Activated CD4-positive, alpha-beta memory T cell treated with anti-CD3 and anti-CD28 coated beads, Interleukin-2, amount 10 ng/mL, durations not matched to agents 7 days and 5 days (primary cell): ENCODE results near the gene FBN2. TPM values are rescaled to one million over a fixed set of nuclear protein-coding genes. Genes with fewer than 3 reads are reported as not detected.

Experiments
- CTCF ChIA-PET: fragments of 350-600 bp; sonication (Branson Sonifier 250); formaldehyde crosslinking; loops from one replicate; lab custom pipeline; 2021; ENCODE audit warnings: antibody characterized with exemption, inconsistent platforms; lab: Charles Lee
- POLR2A ChIA-PET: fragments of 350-600 bp; sonication (Branson Sonifier 250); formaldehyde crosslinking; loops from one replicate; lab custom pipeline; 2021; ENCODE audit warnings: antibody characterized with exemption; lab: Charles Lee
- DNase-seq: peaks from one replicate; pipeline ENCODE4 v3.0.0-alpha.2; 2020
- H3K27ac Mint-ChIP-seq: one replicate; pipeline ENCODE4 v1.8.0; 2021; ENCODE audit warnings: mild to moderate bottlenecking, mixed read lengths
- H3K27me3 Mint-ChIP-seq: one replicate; pipeline ENCODE4 v1.8.0; 2021; ENCODE audit warnings: mixed read lengths
- H3K36me3 Mint-ChIP-seq: one replicate; pipeline ENCODE4 v1.8.0; 2021; ENCODE audit warnings: low read depth, mixed read lengths
- H3K4me1 Mint-ChIP-seq: one replicate; pipeline ENCODE4 v1.8.0; 2021; ENCODE audit warnings: mixed read lengths
- H3K4me3 Mint-ChIP-seq: one replicate; pipeline ENCODE4 v1.8.0; 2021; ENCODE audit warnings: mild to moderate bottlenecking, mixed read lengths
- H3K9me3 Mint-ChIP-seq: one replicate; pipeline ENCODE4 v1.8.0; 2021; ENCODE audit warnings: mixed read lengths
- total RNA-seq, 2 experiments: library from RNA; stranded (reverse); gene quantifications; one replicate each; pipeline ENCODE4 v1.2.3, GENCODE V29; 2021

Gene FBN2
- total RNA-seq, 2 experiments from 2014 or later, result not detected

GRCh38 chr5:128318691-128319090, 219.4 kb downstream of the FBN2 start:
- ChIA-PET CTCF (no interaction called here), POLR2A (no interaction called here)
- Mint-ChIP-seq H3K4me3 (no peak overlapping the region), H3K27ac (no peak overlapping the region), H3K36me3 (no peaks in the 10 kb centered on the region), H3K27me3 (no peaks in the 10 kb centered on the region), H3K9me3 (no peaks in the 10 kb centered on the region), H3K4me1 (no peaks in the 10 kb centered on the region)
- no peak for DNase-seq

- Mint-ChIP-seq H3K4me1 (no peaks in the 10 kb centered on the region), H3K4me3 (no peak overlapping the region), H3K9me3 (no peaks in the 10 kb centered on the region), H3K27me3 (no peaks in the 10 kb centered on the region), H3K27ac (no peak overlapping the region), H3K36me3 (no peaks in the 10 kb centered on the region)
- CTCF ChIA-PET, result no interaction called here
- POLR2A ChIA-PET, result no interaction called here
- no peak for DNase-seq
Measured at GRCh38 chr5:128317481-128317880, 220.6 kb downstream of the FBN2 start.

GRCh38 chr5:128315671-128316070, 222.4 kb downstream of the FBN2 start:
- DNase-seq, result no peak
- ChIA-PET POLR2A (no interaction called here), CTCF (no interaction called here)
- Mint-ChIP-seq H3K4me3 (no peak overlapping the region), H3K27ac (no peak overlapping the region), H3K36me3 (no peaks in the 10 kb centered on the region), H3K9me3 (no peaks in the 10 kb centered on the region), H3K4me1 (no peaks in the 10 kb centered on the region), H3K27me3 (no peaks in the 10 kb centered on the region)

- Mint-ChIP-seq H3K27me3 (no peaks in the 10 kb centered on the region), H3K4me3 (no peak overlapping the region), H3K9me3 (no peaks in the 10 kb centered on the region), H3K4me1 (no peaks in the 10 kb centered on the region), H3K36me3 (no peaks in the 10 kb centered on the region), H3K27ac (no peak overlapping the region)
- CTCF ChIA-PET, result no interaction called here
- no peak for DNase-seq
- POLR2A ChIA-PET, result no interaction called here
Measured at GRCh38 chr5:128305341-128305740, 232.7 kb downstream of the FBN2 start.

- DNase-seq, result no peak
- no peaks in the 10 kb centered on the region for H3K4me1 Mint-ChIP-seq
- no peaks in the 10 kb centered on the region for H3K9me3 Mint-ChIP-seq
- ChIA-PET POLR2A (no interaction called here), CTCF (no interaction called here)
- no peaks in the 10 kb centered on the region for H3K36me3 Mint-ChIP-seq
- H3K27ac Mint-ChIP-seq, result no peak overlapping the region
- H3K27me3 Mint-ChIP-seq, result no peaks in the 10 kb centered on the region
- no peak overlapping the region for H3K4me3 Mint-ChIP-seq
Measured at GRCh38 chr5:128304791-128305190, 233.3 kb downstream of the FBN2 start.

- POLR2A ChIA-PET, result no interaction called here
Measured at GRCh38 chr5:128304088-128304487, 234.0 kb downstream of the FBN2 start.

GRCh38 chr5:128303593-128303992, 234.5 kb downstream of the FBN2 start:
- H3K27me3 Mint-ChIP-seq, result no peaks in the 10 kb centered on the region
- no peak overlapping the region for H3K4me3 Mint-ChIP-seq
- CTCF ChIA-PET, result no interaction called here
- POLR2A ChIA-PET, result no interaction called here
- no peak overlapping the region for H3K27ac Mint-ChIP-seq
- H3K36me3 Mint-ChIP-seq, result no peaks in the 10 kb centered on the region
- H3K9me3 Mint-ChIP-seq, result no peaks in the 10 kb centered on the region
- DNase-seq, result no peak
- H3K4me1 Mint-ChIP-seq, result no peaks in the 10 kb centered on the region

More at GRCh38 chr5:128304088-128304487, 234.0 kb downstream of the FBN2 start:
- Mint-ChIP-seq H3K36me3 (no peaks in the 10 kb centered on the region), H3K27ac (no peak overlapping the region), H3K9me3 (no peaks in the 10 kb centered on the region), H3K4me3 (no peak overlapping the region), H3K27me3 (no peaks in the 10 kb centered on the region), H3K4me1 (no peaks in the 10 kb centered on the region)
- no peak for DNase-seq
- CTCF ChIA-PET, result no interaction called here

GRCh38 chr5:128300181-128300580, 237.9 kb downstream of the FBN2 start:
- POLR2A ChIA-PET, result no interaction called here
- CTCF ChIA-PET, result no interaction called here
- no peaks in the 10 kb centered on the region for H3K36me3 Mint-ChIP-seq
- no peak overlapping the region for H3K4me3 Mint-ChIP-seq
- no peaks in the 10 kb centered on the region for H3K27me3 Mint-ChIP-seq
- H3K27ac Mint-ChIP-seq, result no peak overlapping the region
- DNase-seq, result no peak
- H3K4me1 Mint-ChIP-seq, result no peaks in the 10 kb centered on the region
- H3K9me3 Mint-ChIP-seq, result no peaks in the 10 kb centered on the region

GRCh38 chr5:128290152-128290858, 247.7 kb downstream of the FBN2 start:
- no peak overlapping the region for H3K4me3 Mint-ChIP-seq
- H3K9me3 Mint-ChIP-seq, result no peaks in the 10 kb centered on the region
- DNase-seq, result no peak
- no peaks in the 10 kb centered on the region for H3K27me3 Mint-ChIP-seq
- H3K36me3 Mint-ChIP-seq, result no peaks in the 10 kb centered on the region
- no peaks in the 10 kb centered on the region for H3K4me1 Mint-ChIP-seq
- ChIA-PET POLR2A (no interaction called here), CTCF (no interaction called here)
- no peak overlapping the region for H3K27ac Mint-ChIP-seq

GRCh38 chr5:128287740-128288139, 250.3 kb downstream of the FBN2 start:
- Mint-ChIP-seq H3K36me3 (no peaks in the 10 kb centered on the region), H3K27me3 (no peaks in the 10 kb centered on the region), H3K27ac (no peak overlapping the region), H3K9me3 (no peaks in the 10 kb centered on the region), H3K4me3 (no peak overlapping the region), H3K4me1 (no peaks in the 10 kb centered on the region)
- ChIA-PET CTCF (no interaction called here), POLR2A (no interaction called here)
- DNase-seq, result no peak

- POLR2A ChIA-PET, result no interaction called here
- Mint-ChIP-seq H3K4me3 (no peak overlapping the region), H3K27ac (no peak overlapping the region), H3K36me3 (no peaks in the 10 kb centered on the region), H3K4me1 (no peaks in the 10 kb centered on the region), H3K27me3 (no peaks in the 10 kb centered on the region), H3K9me3 (no peaks in the 10 kb centered on the region)
- CTCF ChIA-PET, result no interaction called here
- DNase-seq, result no peak
Measured at GRCh38 chr5:128284236-128284635, 253.8 kb downstream of the FBN2 start.

GRCh38 chr5:128279345-128279744, 258.7 kb downstream of the FBN2 start:
- H3K27me3 Mint-ChIP-seq, result no peaks in the 10 kb centered on the region
- H3K4me1 Mint-ChIP-seq, result no peaks in the 10 kb centered on the region
- H3K4me3 Mint-ChIP-seq, result no peak overlapping the region
- H3K9me3 Mint-ChIP-seq, result no peaks in the 10 kb centered on the region
- DNase-seq, result no peak
- POLR2A ChIA-PET, result no interaction called here
- no peaks in the 10 kb centered on the region for H3K36me3 Mint-ChIP-seq
- no peak overlapping the region for H3K27ac Mint-ChIP-seq
- CTCF ChIA-PET, result no interaction called here

GRCh38 chr5:128276537-128277216, 261.4 kb downstream of the FBN2 start:
- H3K4me1 Mint-ChIP-seq, result no peaks in the 10 kb centered on the region

GRCh38 chr5:128274441-128274840, 263.6 kb downstream of the FBN2 start:
- no peak overlapping the region for H3K27ac Mint-ChIP-seq
- no peaks in the 10 kb centered on the region for H3K27me3 Mint-ChIP-seq
- DNase-seq, result no peak
- no peaks in the 10 kb centered on the region for H3K36me3 Mint-ChIP-seq
- CTCF ChIA-PET, result no interaction called here
- no peaks in the 10 kb centered on the region for H3K4me1 Mint-ChIP-seq
- H3K9me3 Mint-ChIP-seq, result no peaks in the 10 kb centered on the region
- no peak overlapping the region for H3K4me3 Mint-ChIP-seq
- POLR2A ChIA-PET, result no interaction called here

More at GRCh38 chr5:128276537-128277216, 261.4 kb downstream of the FBN2 start:
- POLR2A ChIA-PET, result no interaction called here
- no peak for DNase-seq
- no peaks in the 10 kb centered on the region for H3K27me3 Mint-ChIP-seq
- no peak overlapping the region for H3K4me3 Mint-ChIP-seq
- CTCF ChIA-PET, result no interaction called here
- no peaks in the 10 kb centered on the region for H3K9me3 Mint-ChIP-seq
- H3K36me3 Mint-ChIP-seq, result no peaks in the 10 kb centered on the region
- H3K27ac Mint-ChIP-seq, result no peak overlapping the region
